Upper lobe of left lung (tissue), 4 donors: ENCODE results near the gene MYF5.

Experiments used
- CTCF ChIP-seq, 6 experiments: fragments of 450-650 bp in 4 of 6; fragments of 200-600 bp in 2 of 6; sonication (generic) in 2 of 6; IDR thresholded peaks; one replicate each; pipeline ENCODE4 v1.5.1; 2016 to 2019; ENCODE audit warnings: antibody characterized with exemption in 6 of 6
- POLR2A ChIP-seq, 4 donors: fragments of 450-650 bp; IDR thresholded peaks; one replicate each; pipeline ENCODE4 v1.5.1; 2016 to 2017; ENCODE audit warnings: antibody characterized with exemption in 4 of 4, mild to moderate bottlenecking in 2 of 4

DNA sequence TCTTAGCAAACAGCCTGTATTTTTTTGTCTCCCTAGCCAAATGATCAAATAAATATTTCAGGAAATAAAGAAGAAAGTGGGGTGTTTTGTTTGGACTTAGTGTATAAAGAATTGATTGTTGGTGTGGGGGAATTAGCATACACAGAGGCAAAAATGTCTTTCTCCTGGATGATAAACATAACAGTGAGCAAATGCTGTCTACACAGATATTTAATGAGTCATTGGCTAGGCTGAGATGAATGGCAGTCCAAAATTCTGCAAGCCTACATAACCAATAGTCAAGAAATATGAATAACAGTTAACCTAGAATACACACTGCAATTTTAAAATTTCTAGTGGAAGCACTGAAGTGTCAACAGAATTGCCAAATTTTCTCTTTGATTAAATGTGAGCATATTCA, 35.8 kb downstream of the MYF5 start:
- TF ChIP-seq CTCF (IDR thresholded peaks at IDR 0.05), result no peak
- TF ChIP-seq POLR2A (IDR thresholded peaks at IDR 0.05), result no peak
